ENCODE results near the gene GSTT2.
"Not testable (repeated sequence)": the region's sequence is repeated elsewhere in the genome, so short reads cannot be mapped to it uniquely, and the experiment has no call there.

Gene GSTT2

DNA sequence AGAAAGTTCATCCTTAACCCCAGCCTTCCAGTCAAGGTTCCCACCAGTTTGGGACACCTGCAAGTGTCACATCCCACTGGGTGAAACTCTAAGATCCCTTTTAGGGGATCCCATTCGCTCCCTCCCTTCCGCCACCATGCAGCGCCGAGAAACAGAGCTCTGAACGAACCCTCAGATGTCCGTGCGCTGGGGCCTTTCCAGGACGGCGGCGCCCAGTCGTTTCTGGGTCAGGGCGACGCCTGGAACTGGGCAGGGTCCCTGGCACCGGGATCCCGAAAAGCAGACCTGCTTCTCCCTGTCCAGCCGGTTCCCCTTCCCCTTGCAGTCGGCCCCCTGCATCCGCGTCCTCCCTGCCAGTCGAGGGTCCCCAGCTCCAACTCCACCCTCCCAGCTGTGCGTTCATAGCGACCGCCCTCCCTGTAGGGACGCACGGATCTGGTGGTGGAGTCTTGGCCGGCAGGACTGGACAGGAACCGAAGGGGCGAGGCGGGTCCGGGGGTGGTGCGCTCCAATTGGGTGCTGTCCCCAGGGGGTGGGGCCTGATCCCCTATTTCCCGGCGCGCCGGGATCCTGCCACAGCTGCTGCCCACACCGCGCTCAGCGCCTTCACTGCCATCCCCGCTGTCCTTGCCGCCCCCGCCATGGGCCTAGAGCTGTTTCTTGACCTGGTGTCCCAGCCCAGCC lies at the start of gene GSTT2:
Gene GSTT2 (plus strand): TSS at position 578 of the 684 bp plus-strand sequence.
- DNase-seq (ENCODE audit: low read depth): not testable (repeated sequence)

DNA sequence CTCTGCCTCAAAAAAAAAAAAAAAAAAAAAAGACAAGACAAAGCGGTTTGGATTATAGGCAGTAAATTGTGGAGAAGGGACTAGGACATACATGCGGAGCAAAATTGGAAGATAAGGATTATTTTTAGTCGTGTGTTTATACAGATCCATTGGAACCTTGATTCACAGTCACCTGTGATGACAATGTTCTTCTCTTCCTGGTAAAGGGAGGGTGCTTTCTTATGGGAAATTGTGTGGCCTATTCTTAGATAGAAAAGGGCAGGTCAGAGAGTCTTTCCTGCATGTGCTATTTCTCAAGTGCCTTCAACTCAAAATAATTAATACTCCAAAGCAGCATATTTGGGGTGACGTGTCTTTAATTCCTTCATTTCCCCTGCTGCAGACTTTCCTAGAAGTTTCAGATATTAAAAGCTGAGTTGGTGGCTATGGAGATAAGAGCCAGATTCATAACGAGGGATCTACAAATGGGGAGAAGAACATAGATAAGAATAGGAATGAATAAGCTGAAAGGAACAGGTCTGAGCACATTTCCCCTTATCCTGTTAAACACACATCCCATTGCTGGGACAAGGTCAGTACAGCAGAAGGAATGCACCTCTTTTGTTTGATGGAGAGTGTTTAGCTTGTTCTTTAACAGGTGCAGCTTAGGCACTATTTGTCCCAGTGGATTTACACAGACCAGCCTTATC lies 41.5 kb upstream of the GSTT2 start:
- DNase-seq (ENCODE audit: low read depth): no peak

DNA sequence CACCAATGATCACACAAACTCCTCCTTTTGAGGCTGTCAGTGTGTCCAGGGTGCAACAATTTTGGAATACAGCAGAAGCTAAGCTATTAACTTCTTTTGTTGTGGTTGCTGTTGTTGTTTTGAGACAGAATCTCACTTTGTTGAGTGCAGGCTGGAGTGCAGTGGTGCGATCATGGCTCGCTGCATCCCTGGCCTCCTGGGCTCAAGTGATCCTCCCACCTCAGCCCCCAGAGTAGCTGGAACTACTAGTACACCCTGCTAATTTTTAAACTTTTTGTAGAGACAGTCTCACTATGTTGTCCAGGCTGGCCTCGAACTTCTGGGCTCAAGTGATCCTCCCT lies 40.9 kb upstream of the GSTT2 start:
- no peak for DNase-seq (ENCODE audit: low read depth)

DNA sequence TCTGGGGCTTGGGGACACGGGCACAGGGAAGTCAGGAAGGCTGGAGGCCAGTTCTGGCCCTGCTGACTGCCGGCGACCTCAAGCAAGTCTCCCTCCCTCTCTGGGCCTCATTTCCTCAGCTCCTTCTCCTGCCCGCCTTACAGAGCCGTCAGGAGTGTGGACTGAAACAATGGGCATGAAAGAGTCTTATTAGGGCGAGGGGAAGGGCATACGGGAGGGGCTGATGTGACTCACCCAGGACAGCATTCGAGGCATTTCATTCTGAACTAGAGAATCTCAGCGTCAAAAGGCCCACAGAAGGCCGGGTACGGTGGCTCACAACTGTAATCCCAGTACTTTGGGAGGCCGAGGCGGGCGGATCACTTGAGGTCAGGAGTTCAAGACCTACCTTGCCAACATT lies 39.8 kb upstream of the GSTT2 start:
- not testable (repeated sequence) for DNase-seq (ENCODE audit: low read depth)

DNA sequence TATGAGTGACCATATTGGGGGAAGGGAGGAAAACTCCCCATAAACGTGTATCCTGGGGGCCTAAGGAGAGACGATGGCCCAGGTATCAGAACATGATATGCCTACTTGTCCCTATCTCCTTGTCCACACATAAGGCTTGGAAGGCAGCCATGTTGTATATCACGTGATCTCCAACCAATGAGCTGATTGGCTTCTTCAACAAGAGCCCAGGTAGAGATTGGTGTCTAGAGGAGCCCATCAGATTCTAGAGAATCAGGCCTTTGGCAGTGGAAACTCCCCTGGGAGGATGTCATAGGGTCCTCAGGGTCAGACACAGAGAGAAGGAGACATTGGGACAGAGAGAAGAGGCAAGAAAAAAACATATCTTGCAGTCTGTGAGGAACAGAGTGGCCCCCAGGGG lies 32.5 kb upstream of the GSTT2 start:
- not testable (repeated sequence) for DNase-seq (ENCODE audit: low read depth)

- DNase-seq (ENCODE audit: low read depth): not testable (repeated sequence)
Observed at GRCh38 chr22:23949764-23950163, 30.2 kb upstream of the GSTT2 start.

DNA sequence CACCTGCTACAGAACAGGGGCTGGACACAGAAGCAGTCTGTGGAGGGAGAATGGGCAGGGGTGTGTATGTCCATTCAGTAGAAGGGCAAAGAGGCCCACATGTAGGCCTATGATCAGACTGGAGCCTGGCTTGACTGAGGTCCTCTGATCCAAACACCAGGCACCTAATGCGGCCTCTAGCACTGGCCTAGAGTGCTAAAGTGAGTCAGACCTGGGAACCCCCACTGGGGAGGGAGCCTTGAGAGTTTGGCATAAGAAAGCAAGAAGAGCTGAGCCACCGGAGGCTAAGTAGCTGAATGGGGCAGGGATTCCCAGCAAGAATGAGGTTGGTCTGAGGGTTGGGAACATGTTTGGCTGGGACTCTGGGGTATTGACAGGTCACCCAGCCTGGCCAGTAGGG lies 28.6 kb upstream of the GSTT2 start:
- DNase-seq (ENCODE audit: low read depth): not testable (repeated sequence)

DNA sequence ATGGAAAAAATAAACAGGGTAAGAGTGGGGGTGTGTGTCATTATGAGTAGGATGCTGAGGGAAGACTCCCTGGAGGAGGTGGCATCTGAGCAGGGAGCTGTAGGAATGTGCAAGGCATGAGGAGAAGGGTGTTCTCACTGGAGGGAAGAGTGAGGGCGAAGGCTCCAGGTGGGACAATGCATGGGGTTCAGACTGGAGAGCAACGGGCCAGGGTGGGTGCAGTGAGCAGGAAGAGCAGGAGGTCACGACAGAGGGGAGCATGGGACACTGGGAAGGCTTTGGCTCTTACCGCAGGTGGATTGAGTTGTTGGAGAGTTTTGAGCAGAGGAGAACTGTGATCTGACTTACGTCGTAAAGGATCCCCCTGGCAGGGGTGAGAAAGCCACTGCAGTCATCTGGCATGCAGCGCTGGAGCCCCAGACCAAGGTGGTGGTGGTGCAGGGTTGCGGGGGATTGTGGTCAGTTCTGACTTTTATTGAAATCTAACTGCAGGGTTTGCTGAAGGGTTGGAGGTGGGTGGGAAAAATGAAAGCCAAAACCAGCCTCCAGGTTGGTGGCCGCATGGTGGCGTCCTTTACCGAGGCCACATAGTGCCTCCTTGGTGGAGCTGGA lies 27.0 kb upstream of the GSTT2 start:
- DNase-seq (ENCODE audit: low read depth): not testable (repeated sequence)

DNA sequence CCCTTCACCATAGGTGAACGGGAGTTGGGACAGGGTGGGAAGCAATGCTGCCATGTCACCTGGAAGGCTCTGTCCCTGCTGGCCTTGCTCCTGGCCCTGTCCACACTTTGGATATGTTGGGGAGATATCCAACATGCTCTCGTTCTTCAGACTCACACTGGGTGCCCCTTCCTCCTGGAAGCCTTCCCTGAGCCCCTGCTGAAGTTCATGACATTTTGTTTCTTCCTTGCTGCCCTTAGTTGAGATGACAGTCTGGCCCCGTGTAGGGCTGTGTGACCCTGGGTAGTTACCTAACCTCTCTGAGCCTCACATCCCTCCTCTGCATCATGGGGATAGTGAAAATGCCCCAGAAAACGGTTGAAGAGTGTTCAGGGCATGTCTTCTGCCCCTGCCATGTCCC lies 26.4 kb upstream of the GSTT2 start:
- not testable (repeated sequence) for DNase-seq (ENCODE audit: low read depth)

DNA sequence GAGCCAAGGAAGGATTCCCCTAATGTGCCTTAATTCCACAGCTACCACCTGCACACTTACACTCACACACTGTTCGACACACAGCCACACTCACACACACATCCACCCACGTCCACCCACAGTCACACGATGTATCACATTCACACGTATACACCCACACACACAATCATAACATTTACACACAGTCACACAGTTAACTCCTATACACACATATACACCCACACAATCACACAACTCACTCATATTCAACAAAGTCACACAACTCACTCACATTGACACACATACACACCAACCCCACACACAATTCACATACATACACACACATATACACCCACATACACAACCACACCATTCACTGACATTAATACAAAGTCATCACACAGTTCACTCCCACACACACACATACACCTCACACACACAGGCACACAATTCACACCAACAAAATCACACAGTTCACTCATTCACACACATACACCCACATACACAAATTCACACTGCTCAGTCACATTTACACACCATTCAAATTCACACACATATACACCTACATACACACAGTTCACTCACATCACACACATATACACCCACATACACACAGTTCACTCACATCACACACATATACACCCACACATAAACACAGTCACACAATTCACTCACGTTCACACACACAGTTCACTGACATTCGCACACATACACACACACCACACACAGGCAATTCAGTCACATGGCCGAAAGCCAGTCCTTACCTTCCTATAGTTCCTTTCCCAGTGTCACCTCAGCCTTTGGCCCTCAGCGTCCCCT lies 25.5 kb upstream of the GSTT2 start:
- not testable (repeated sequence) for DNase-seq (ENCODE audit: low read depth)

- not testable (repeated sequence) for DNase-seq (ENCODE audit: low read depth)
Observed at GRCh38 chr22:23954991-23955305, 25.0 kb upstream of the GSTT2 start.

GRCh38 chr22:23955886-23956285 lies 24.0 kb upstream of the GSTT2 start:
- not testable (repeated sequence) for DNase-seq (ENCODE audit: low read depth)

GRCh38 chr22:23956301-23956900 lies 23.5 kb upstream of the GSTT2 start:
- DNase-seq (ENCODE audit: low read depth): peak; percentile 22

DNA sequence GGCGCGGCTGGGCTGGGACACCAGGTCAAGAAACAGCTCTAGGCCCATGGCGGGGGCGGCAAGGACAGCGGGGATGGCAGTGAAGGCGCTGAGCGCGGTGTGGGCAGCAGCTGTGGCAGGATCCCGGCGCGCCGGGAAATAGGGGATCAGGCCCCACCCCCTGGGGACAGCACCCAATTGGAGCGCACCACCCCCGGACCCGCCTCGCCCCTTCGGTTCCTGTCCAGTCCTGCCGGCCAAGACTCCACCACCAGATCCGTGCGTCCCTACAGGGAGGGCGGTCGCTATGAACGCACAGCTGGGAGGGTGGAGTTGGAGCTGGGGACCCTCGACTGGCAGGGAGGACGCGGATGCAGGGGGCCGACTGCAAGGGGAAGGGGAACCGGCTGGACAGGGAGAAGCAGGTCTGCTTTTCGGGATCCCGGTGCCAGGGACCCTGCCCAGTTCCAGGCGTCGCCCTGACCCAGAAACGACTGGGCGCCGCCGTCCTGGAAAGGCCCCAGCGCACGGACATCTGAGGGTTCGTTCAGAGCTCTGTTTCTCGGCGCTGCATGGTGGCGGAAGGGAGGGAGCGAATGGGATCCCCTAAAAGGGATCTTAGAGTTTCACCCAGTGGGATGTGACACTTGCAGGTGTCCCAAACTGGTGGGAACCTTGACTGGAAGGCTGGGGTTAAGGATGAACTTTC lies 18.7 kb upstream of the GSTT2 start, which contains the start of gene GSTT2B:
Gene GSTT2B (minus strand): TSS at position 112 of the 688 bp plus-strand sequence. CDS start 64 bp downstream, at position 48.
- not testable (repeated sequence) for DNase-seq (ENCODE audit: low read depth)

DNA sequence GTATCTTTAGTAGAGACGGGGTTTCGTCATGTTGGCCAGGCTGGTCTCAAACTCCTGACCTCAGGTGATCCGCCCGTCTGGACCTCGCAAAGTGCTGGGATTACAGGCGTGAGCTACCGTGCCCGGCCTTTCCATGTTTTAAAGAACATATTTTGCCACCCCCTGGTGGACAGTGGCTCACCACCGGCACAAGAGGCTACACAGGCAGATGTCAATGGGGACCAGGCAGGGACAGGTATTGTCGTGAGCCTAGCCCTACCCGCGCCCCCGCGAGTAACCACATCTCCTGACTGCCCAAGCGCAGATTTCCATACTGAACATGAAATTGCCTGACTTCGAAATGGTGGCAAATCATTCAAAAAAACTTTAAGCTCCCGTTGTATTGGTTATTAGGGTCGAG lies 13.8 kb upstream of the GSTT2 start:
- DNase-seq (ENCODE audit: low read depth): not testable (repeated sequence)

DNA sequence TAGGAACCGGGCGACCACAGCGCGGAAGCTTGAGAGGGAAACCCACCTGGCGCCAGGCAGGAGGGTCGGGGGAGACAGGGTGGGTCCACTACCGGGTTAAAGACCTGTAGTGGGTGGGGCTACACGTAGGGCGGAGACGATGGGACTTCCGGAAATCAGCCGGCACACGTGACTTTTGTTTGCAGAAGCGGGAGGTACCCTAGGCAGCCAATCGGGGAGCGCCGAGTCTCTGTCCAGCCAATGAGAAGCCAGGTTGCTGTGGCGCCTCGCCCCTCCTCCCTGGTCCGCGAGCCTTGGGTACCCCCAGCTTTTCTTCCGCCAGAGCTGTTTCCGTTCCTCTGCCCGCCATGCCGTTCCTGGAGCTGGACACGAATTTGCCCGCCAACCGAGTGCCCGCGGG lies 13.4 kb upstream of the GSTT2 start, which contains the start of gene DDTL:
Gene DDTL (plus strand): TSS at position 321 of the 400 bp plus-strand sequence. CDS start 27 bp downstream, at position 348.
- not testable (repeated sequence) for DNase-seq (ENCODE audit: low read depth)

- no peak for DNase-seq (ENCODE audit: low read depth)
Observed at GRCh38 chr22:23969071-23969470, 10.9 kb upstream of the GSTT2 start.

GRCh38 chr22:23970201-23970641 lies 9.7 kb upstream of the GSTT2 start:
- DNase-seq (ENCODE audit: low read depth): no peak

GRCh38 chr22:23970816-23971486 lies 9.0 kb upstream of the GSTT2 start:
- DNase-seq (ENCODE audit: low read depth): no peak

GRCh38 chr22:23971927-23972326 lies 8.0 kb upstream of the GSTT2 start:
- DNase-seq (ENCODE audit: low read depth): not testable (repeated sequence)

GRCh38 chr22:23974345-23974744 lies 5.6 kb upstream of the GSTT2 start, which contains the start of gene DDT:
TSS of gene DDT (minus strand) at chr22:23974441. CDS start at chr22:23974414, 27 bp downstream.
- not testable (repeated sequence) for DNase-seq (ENCODE audit: low read depth)

Data from fibroblast of gingiva (primary cell).